GM12874 (cell line): ENCODE measurements around the gene MRO.

ENCODE experiments used
- TF ChIP-seq, protein P1 (sequence below): IDR thresholded peaks from 2 replicates; pipeline ENCODE4 v1.5.1; 2011; ENCODE audit warnings: low read depth, mild to moderate bottlenecking, control low read depth, low read length, moderate library complexity; ENCODE audit not compliant: insufficient read depth

Gene MRO

DNA sequence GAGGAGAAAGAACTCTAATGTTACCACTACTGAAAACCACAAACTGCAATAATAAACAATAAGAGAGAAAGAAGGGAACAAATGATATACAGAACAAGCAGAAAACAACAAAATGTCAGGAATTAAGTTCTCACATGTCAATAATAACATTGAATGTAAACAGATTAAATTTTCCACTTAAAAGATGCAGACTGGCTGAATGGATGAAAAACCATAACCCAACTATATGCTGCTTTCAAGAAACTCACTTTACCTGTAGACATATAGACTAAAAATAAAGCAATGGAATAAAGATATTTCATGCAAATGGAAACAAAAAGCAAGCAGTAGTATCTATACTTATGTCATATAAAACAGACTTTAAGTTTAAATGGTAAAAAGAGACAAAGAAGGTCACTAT, 50.4 kb downstream of the MRO start:
- TF ChIP-seq, protein P1, sequence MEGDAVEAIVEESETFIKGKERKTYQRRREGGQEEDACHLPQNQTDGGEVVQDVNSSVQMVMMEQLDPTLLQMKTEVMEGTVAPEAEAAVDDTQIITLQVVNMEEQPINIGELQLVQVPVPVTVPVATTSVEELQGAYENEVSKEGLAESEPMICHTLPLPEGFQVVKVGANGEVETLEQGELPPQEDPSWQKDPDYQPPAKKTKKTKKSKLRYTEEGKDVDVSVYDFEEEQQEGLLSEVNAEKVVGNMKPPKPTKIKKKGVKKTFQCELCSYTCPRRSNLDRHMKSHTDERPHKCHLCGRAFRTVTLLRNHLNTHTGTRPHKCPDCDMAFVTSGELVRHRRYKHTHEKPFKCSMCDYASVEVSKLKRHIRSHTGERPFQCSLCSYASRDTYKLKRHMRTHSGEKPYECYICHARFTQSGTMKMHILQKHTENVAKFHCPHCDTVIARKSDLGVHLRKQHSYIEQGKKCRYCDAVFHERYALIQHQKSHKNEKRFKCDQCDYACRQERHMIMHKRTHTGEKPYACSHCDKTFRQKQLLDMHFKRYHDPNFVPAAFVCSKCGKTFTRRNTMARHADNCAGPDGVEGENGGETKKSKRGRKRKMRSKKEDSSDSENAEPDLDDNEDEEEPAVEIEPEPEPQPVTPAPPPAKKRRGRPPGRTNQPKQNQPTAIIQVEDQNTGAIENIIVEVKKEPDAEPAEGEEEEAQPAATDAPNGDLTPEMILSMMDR: no peak

DNA sequence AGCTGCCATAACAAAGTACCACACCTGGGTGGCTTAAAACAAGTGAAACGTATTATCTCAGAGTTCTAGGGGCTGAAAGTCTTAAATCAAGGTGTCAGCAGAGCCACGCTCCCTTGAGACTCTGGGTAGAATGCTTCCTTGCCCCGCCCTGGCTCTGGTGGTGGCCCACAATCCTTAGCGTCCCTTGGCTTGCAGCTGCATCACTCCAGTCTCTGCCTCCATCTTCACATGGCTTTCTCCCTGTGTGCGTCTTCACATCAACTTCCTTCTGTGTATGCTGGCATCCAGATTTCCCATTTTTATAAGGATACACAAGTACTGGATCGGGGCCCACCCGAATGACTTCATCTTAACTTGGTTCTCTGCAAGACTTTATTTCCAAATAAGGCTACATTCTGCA, 62.5 kb downstream of the MRO start:
- TF ChIP-seq, protein P1: no peak

DNA sequence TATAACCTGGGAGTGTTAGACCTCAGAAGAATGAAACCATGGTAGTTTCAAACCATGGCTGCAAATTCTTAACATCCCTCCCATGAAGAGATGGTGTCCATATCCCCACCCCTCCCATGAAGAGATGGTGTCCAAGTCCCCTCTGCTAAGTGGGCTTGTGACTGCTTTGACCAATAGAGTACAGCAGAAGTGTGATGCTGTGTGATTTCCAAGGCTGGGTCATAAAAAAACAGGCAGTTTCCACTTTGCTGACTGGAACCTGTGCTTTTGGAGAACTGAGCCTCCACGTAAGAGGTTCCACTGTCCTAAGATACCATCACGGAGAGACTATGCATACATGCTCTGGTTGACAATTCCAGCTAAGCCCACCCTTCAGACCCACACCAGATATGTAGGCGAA, 65.5 kb downstream of the MRO start:
- TF ChIP-seq, protein P1: no peak

DNA sequence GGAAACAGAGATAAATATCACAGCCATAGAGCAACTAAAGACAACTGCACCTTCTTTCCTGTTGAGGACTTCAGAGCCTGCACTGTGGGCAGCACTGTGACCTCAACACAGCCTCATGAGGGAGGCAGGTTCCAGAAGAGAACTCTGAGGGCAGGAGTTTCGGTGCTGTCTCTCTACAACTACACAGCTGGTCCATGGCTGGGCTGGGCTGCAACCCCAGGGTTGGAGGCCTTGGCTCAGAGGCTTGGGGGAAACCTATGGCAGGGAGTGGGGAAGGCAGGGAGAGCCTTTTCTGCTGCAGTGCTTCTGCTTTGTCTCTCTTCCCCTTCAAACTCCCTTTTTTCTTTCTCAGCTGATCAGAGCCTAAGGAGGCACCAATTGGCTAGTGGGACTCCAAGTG, 66.5 kb downstream of the MRO start:
- TF ChIP-seq, protein P1: no peak

DNA sequence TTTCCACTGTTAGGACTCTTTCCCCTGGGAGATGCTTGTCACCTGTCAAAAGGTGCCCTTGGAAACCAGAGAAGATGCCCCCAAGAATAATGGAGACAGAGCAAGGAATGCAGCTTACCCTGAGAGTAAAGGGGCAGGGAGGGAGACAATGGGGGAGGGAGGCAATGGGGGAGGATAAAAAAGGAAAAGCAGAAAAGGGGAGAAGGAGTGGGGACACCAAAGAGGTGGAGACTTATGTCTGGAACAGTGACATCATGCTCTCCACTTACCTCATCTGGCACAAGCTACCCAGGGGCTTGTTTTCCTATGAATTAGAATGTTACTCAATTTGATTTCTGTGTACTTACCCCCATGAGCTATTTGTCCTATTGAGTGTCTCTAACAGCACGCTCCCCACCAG, 67.9 kb downstream of the MRO start:
- TF ChIP-seq, protein P1: no peak

DNA sequence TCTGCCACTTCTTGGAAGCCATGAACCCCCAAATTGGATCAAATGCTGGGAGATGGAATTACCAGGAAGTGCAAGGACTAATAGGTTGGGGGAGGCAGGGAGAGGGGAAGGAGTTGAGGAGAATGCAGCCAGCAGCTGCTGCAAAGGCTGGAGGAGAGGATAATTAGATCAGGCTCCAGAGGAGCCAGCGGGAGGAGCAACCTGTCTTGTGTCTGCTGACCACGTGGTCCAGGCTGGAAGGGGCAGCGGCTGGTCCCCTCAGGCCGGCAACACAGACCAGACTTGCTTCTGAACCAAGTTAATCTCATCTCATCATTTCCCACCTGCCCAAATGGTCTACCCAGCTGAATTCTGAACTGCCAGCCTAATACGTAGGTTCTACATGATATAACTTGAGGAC, 68.3 kb downstream of the MRO start:
- TF ChIP-seq, protein P1: no peak

DNA sequence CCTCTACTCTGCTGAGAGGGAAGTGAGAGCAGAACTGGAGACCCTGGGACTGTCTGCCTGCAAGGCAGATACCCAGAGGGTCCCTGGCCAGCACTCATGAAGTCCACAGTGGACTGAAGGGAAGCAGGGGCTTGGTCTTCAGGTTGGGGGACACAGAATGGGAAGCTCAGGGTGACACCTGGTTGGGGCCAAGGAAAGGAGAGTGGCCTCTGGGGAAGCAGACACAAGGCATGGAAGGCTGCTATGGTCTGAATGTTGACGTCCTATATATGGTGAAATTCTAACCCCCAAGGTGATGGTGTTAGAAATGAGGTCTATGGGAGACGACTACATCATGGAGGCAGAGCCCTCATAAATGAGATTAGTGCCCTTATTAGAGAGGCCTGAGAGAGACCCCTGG, 69.3 kb downstream of the MRO start:
- TF ChIP-seq, protein P1: no peak

DNA sequence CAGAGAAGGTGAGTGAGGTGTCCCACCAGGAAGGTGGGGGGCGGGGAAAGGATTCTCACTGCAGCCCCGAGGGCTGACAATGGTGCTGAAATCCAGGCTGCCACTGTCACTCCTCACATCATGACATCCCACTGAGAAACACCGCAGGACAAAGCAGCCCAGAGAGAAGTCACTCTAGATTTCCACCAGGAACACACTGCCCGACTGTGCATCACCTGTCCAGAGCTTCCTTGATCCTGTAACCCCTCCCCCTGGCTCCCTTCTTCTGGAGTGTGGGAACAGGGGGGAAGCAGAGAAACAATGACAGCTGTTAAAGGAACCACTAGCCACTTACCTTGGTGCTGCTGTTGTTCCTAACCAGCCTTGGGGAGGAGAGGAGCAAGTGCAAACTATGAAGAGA, 69.9 kb downstream of the MRO start:
- TF ChIP-seq, protein P1: no peak
